HepG2 (cell line): ENCODE data around the gene RAD9A. TPM values are rescaled to one million over a fixed set of nuclear protein-coding genes. Genes with fewer than 3 reads are reported as not detected.

Experiments used
- CCAR2 ChIP-seq: fragments of 200-400 bp; formaldehyde crosslinking; optimal IDR thresholded peaks from 2 replicates; pipeline ENCODE3; 2018; ENCODE audit warnings: low read depth, mild to moderate bottlenecking, low read length, moderate library complexity
- DPF2 ChIP-seq: sonication (generic); formaldehyde crosslinking; IDR thresholded peaks from 2 replicates; pipeline ENCODE4 v1.4.0; 2020; ENCODE audit warnings: mild to moderate bottlenecking, low read depth, missing genetic modification reagents, borderline replicate concordance
- GFI1 ChIP-seq: sonication (generic); formaldehyde crosslinking; IDR thresholded peaks from 2 replicates; pipeline ENCODE4 v1.5.0; 2020; ENCODE audit warnings: missing genetic modification reagents, mild to moderate bottlenecking, borderline replicate concordance
- RFX5 ChIP-seq: IDR thresholded peaks from 2 replicates; pipeline ENCODE4 v1.6.1; 2011; ENCODE audit warnings: low read depth, low read length, improper control_type of control experiment
- TRIM24 ChIP-seq: sonication (generic); formaldehyde crosslinking; IDR thresholded peaks from 2 replicates; pipeline ENCODE4 v1.8.0; 2022; ENCODE audit warnings: mild to moderate bottlenecking, missing genetic modification reagents
- YEATS2 ChIP-seq: sonication (generic); formaldehyde crosslinking; IDR thresholded peaks from 2 replicates; pipeline ENCODE4 v1.4.0; 2020; ENCODE audit warnings: missing genetic modification reagents, borderline replicate concordance
- ZNF441 ChIP-seq: sonication (generic); formaldehyde crosslinking; IDR thresholded peaks from 2 replicates; pipeline ENCODE4 v1.7.0; 2021; ENCODE audit warnings: missing genetic modification reagents, borderline replicate concordance
- ZNF607 ChIP-seq: sonication (generic); formaldehyde crosslinking; IDR thresholded peaks from 2 replicates; pipeline ENCODE4 v1.5.1; 2020; ENCODE audit warnings: missing genetic modification reagents, mild to moderate bottlenecking, borderline replicate concordance
- polyA plus RNA-seq, 8 experiments: library from polyadenylated mRNA; depleted of rRNA in 3 of 8; stranded (reverse) in 7 of 8; unstranded in 1 of 8; fragments of >200 nt; fragmentation: Illumina TruSeq in 4 of 8; extraction: Trizol in 4 of 8; gene quantifications; 2 replicates each; pipeline versions ENCODE4 v1.2.1 to v1.2.3, GENCODE V29; 2011 to 2016; ENCODE audit warnings: low read depth in 4 of 8, missing spikeins in 1 of 8, mixed read lengths in 1 of 8; ENCODE audit not compliant: insufficient read depth in 1 of 8
- total RNA-seq, 5 experiments: library from RNA; depleted of rRNA; stranded (reverse); fragments of >200 nt; fragmentation: Illumina TruSeq; extraction: Trizol; gene quantifications; 2 replicates each; pipeline ENCODE4 v1.2.3, GENCODE V29; 2016; ENCODE audit warnings: low read depth in 1 of 5
- TF ChIP-seq, protein P1 (sequence below): sonication (generic); formaldehyde crosslinking; IDR thresholded peaks from 2 replicates; pipeline ENCODE4 v1.9.0; 2022; ENCODE audit warnings: missing genetic modification reagents, mild to moderate bottlenecking, borderline replicate concordance
- TF ChIP-seq, protein P2 (sequence below): sonication (generic); formaldehyde crosslinking; IDR thresholded peaks from 2 replicates; pipeline ENCODE4 v1.8.0; 2022; ENCODE audit warnings: mild to moderate bottlenecking, missing genetic modification reagents, borderline replicate concordance
- TF ChIP-seq, protein P3 (sequence below): sonication (generic); formaldehyde crosslinking; IDR thresholded peaks from 2 replicates; pipeline ENCODE4 v1.5.0; 2020; ENCODE audit warnings: mild to moderate bottlenecking, missing genetic modification reagents, borderline replicate concordance
- TF ChIP-seq, protein P4 (sequence below): sonication (generic); formaldehyde crosslinking; IDR thresholded peaks from 2 replicates; pipeline ENCODE4 v1.8.0; 2022; ENCODE audit warnings: missing genetic modification reagents, mild to moderate bottlenecking, borderline replicate concordance
- TF ChIP-seq, protein P5 (sequence below): sonication (generic); formaldehyde crosslinking; conservative IDR thresholded peaks from 2 replicates; pipeline ENCODE4 v1.4.0; 2020; ENCODE audit warnings: missing genetic modification reagents

RAD9A gene
- total and polyA plus RNA-seq, 2 of the 13 experiments (the other 11 are each of a cell fraction or from before 2014, with no cell fraction given) = 10.1 to 15.7 TPM

DNA sequence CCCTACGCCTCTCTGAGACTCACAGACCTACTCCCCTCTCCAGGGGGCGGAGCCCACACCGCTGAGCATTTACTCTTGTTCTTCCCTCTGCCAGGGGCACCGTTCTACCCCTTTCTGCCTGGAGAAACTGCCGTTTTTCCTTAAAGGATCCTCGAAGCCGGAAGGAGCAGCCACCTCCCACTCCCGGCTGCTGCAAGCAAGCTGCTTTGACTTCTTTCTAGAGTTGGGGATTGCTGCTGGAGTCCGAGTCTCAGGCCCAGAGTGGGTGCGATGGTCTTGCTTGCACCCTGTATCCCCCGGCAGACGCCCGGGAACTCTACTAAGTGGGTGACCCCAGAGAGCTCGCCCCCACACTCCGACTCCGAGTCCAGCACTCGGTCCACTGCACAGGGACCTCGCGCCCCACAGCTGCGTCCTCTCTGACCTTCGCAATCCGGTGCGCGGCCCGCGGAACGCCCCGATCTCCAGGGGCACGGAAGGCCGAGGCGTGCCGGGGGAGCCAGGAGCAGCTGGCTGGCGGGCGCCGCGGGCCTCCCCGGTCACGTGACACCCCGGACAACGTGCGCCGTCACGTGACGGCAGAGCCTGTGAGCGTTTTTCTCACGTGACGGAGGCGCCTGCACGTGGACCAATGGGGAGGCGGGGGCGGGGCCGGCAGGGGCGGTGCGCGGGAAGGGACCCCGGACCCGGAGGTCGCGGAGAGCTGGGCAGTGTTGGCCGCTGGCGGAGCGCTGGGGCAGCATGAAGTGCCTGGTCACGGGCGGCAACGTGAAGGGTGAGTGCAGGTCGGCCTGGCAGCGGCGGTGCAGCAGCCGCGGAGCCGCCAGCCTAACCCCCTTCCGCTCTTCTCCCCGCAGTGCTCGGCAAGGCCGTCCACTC is at the start of gene RAD9A (continued):
- 0 out of 2 replicates have a peak, but pooled peaks have one; percentile 30 for TF ChIP-seq TRIM24 (CRISPR knock-in tag)
- TF ChIP-seq, protein P1, sequence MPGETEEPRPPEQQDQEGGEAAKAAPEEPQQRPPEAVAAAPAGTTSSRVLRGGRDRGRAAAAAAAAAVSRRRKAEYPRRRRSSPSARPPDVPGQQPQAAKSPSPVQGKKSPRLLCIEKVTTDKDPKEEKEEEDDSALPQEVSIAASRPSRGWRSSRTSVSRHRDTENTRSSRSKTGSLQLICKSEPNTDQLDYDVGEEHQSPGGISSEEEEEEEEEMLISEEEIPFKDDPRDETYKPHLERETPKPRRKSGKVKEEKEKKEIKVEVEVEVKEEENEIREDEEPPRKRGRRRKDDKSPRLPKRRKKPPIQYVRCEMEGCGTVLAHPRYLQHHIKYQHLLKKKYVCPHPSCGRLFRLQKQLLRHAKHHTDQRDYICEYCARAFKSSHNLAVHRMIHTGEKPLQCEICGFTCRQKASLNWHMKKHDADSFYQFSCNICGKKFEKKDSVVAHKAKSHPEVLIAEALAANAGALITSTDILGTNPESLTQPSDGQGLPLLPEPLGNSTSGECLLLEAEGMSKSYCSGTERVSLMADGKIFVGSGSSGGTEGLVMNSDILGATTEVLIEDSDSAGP (CRISPR knock-in tag) = peak; percentile 86
- no peak for TF ChIP-seq DPF2 (CRISPR knock-in tag)
- TF ChIP-seq, protein P2, sequence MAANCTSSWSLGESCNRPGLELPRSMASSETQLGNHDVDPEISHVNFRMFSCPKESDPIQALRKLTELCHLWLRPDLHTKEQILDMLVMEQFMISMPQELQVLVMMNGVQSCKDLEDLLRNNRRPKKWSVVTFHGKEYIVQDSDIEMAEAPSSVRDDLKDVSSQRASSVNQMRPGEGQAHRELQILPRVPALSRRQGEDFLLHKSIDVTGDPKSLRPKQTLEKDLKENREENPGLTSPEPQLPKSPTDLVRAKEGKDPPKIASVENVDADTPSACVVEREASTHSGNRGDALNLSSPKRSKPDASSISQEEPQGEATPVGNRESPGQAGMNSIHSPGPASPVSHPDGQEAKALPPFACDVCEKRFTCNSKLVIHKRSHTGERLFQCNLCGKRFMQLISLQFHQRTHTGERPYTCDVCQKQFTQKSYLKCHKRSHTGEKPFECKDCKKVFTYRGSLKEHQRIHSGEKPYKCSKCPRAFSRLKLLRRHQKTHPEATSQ (CRISPR knock-in tag) = no peak
- TF ChIP-seq ZNF607 (CRISPR knock-in tag) = peak; percentile 89
- 0 out of 2 replicates have a peak, but pooled peaks have one; percentile 3 for TF ChIP-seq RFX5
- TF ChIP-seq, protein P3, sequence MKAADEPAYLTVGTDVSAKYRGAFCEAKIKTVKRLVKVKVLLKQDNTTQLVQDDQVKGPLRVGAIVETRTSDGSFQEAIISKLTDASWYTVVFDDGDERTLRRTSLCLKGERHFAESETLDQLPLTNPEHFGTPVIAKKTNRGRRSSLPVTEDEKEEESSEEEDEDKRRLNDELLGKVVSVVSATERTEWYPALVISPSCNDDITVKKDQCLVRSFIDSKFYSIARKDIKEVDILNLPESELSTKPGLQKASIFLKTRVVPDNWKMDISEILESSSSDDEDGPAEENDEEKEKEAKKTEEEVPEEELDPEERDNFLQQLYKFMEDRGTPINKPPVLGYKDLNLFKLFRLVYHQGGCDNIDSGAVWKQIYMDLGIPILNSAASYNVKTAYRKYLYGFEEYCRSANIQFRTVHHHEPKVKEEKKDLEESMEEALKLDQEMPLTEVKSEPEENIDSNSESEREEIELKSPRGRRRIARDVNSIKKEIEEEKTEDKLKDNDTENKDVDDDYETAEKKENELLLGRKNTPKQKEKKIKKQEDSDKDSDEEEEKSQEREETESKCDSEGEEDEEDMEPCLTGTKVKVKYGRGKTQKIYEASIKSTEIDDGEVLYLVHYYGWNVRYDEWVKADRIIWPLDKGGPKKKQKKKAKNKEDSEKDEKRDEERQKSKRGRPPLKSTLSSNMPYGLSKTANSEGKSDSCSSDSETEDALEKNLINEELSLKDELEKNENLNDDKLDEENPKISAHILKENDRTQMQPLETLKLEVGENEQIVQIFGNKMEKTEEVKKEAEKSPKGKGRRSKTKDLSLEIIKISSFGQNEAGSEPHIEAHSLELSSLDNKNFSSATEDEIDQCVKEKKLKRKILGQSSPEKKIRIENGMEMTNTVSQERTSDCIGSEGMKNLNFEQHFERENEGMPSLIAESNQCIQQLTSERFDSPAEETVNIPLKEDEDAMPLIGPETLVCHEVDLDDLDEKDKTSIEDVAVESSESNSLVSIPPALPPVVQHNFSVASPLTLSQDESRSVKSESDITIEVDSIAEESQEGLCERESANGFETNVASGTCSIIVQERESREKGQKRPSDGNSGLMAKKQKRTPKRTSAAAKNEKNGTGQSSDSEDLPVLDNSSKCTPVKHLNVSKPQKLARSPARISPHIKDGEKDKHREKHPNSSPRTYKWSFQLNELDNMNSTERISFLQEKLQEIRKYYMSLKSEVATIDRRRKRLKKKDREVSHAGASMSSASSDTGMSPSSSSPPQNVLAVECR (CRISPR knock-in tag) = peak; percentile 97
- 0 out of 2 replicates have a peak, but pooled peaks have one; percentile 40 for TF ChIP-seq ZNF441 (CRISPR knock-in tag)
- peak; percentile 97 for TF ChIP-seq YEATS2 (CRISPR knock-in tag)
- no peak for TF ChIP-seq CCAR2
- TF ChIP-seq, protein P4, sequence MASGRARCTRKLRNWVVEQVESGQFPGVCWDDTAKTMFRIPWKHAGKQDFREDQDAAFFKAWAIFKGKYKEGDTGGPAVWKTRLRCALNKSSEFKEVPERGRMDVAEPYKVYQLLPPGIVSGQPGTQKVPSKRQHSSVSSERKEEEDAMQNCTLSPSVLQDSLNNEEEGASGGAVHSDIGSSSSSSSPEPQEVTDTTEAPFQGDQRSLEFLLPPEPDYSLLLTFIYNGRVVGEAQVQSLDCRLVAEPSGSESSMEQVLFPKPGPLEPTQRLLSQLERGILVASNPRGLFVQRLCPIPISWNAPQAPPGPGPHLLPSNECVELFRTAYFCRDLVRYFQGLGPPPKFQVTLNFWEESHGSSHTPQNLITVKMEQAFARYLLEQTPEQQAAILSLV (CRISPR knock-in tag) = peak; percentile 86; the same call in 1 of the 2 replicates
- peak; percentile 62; the same call in 1 of the 2 replicates for TF ChIP-seq GFI1
- TF ChIP-seq, protein P5, sequence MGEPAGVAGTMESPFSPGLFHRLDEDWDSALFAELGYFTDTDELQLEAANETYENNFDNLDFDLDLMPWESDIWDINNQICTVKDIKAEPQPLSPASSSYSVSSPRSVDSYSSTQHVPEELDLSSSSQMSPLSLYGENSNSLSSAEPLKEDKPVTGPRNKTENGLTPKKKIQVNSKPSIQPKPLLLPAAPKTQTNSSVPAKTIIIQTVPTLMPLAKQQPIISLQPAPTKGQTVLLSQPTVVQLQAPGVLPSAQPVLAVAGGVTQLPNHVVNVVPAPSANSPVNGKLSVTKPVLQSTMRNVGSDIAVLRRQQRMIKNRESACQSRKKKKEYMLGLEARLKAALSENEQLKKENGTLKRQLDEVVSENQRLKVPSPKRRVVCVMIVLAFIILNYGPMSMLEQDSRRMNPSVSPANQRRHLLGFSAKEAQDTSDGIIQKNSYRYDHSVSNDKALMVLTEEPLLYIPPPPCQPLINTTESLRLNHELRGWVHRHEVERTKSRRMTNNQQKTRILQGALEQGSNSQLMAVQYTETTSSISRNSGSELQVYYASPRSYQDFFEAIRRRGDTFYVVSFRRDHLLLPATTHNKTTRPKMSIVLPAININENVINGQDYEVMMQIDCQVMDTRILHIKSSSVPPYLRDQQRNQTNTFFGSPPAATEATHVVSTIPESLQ (CRISPR knock-in tag) = peak; percentile 90; the same call in 1 of the 2 replicates
